Breast epithelium (tissue), 3 donors: Measurements from ENCODE around the gene ANXA6.

Experiments used
- POLR2A ChIP-seq: fragments of 450-650 bp; IDR thresholded peaks from one replicate; pipeline ENCODE4 v1.6.1; 2016; ENCODE audit warnings: antibody characterized with exemption, mild to moderate bottlenecking, moderate library complexity
- POLR2AphosphoS5 ChIP-seq, 3 donors: sonication (generic); formaldehyde crosslinking; IDR thresholded peaks; one replicate each; pipeline ENCODE4 v1.6.1; 2017; ENCODE audit warnings: antibody characterized with exemption in 3 of 3
- TF ChIP-seq, protein P1 (sequence below), 3 donors: fragments of 450-650 bp; IDR thresholded peaks; one replicate each; pipeline ENCODE4 v1.5.1; 2016 to 2017; ENCODE audit warnings: antibody characterized with exemption in 3 of 3, mild to moderate bottlenecking in 3 of 3, moderate library complexity in 3 of 3

DNA sequence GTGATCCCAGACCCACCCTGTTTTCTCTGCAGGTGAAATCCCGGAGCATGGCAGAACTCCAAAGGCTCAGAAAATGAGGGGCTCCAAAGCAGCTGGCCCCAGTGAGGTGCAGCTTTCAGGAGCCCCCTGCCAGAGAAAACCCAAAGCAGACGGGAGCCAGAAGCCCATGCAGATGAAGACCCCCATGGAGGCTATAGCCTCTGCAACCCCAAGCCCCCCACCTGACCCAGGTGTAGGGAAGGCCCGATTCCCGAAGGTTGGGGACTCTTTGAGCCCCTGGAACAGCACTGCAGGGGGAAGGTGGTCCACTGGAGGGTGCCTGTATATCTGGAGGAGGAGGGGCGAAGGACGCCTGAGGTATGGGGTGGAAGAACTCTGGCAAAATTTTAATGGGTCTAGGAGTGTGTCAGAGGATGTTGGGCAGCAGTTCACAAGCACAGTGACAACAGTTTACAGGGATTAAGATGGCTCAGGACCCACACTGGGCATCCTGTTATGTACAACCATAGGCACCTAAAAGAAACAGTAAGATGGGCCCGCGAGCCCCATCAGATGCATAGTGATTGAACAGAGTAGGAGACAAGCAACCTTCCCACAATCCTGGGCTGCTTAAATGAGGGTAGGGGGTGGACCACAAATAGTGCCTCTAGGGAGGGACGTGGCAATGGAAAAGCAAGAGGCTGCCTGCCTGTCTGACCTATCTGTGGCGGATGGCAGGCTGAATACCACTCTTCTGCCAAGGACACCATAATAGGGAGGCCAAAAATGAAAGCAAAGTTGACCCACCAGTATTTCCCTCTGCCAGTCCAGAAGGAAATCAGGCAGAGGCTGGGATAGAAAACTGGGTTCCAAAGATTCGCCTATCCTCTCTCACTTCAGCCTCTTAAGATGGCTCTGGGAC lies 16.4 kb upstream of the ANXA6 start:
- TF ChIP-seq, protein P1, sequence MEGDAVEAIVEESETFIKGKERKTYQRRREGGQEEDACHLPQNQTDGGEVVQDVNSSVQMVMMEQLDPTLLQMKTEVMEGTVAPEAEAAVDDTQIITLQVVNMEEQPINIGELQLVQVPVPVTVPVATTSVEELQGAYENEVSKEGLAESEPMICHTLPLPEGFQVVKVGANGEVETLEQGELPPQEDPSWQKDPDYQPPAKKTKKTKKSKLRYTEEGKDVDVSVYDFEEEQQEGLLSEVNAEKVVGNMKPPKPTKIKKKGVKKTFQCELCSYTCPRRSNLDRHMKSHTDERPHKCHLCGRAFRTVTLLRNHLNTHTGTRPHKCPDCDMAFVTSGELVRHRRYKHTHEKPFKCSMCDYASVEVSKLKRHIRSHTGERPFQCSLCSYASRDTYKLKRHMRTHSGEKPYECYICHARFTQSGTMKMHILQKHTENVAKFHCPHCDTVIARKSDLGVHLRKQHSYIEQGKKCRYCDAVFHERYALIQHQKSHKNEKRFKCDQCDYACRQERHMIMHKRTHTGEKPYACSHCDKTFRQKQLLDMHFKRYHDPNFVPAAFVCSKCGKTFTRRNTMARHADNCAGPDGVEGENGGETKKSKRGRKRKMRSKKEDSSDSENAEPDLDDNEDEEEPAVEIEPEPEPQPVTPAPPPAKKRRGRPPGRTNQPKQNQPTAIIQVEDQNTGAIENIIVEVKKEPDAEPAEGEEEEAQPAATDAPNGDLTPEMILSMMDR (IDR thresholded peaks at IDR 0.05) = no peak
- TF ChIP-seq POLR2A (no peak), POLR2AphosphoS5 (IDR thresholded peaks at IDR 0.05) (no peak)
